ENCODE measurements around the gene SLC31A2.

- TF ChIP-seq CTCF (conservative IDR thresholded peaks at IDR 0.05; ENCODE audit: low read depth in 2 of 2) (peak in 1 of 2 experiments; percentile 55; a peak in 2 of 4 replicates), ZNF331 (CRISPR knock-in tag; IDR thresholded peaks at IDR 0.05; ENCODE audit: low read depth) (no peak), EZH2 (IDR thresholded peaks at IDR 0.05; ENCODE audit: low read depth, unreplicated experiment) (no peak), POLR2AphosphoS5 (IDR thresholded peaks at IDR 0.05; ENCODE audit: low read depth) (no peak), ETS1 (IDR thresholded peaks at IDR 0.05) (no peak), REST (IDR thresholded peaks at IDR 0.05; ENCODE audit: unreplicated experiment) (no peak), EZH2phosphoT487 (IDR thresholded peaks at IDR 0.05; ENCODE audit: unreplicated experiment) (no peak), JUNB (IDR thresholded peaks at IDR 0.05; ENCODE audit: unreplicated experiment) (no peak)
Observed at GRCh38 chr9:113156880-113157279, 6.1 kb downstream of the SLC31A2 start.
